ENCODE measurements around the gene LRRC28. TPM values are rescaled to one million over a fixed set of nuclear protein-coding genes. Genes with fewer than 3 reads are reported as not detected.

The LRRC28 gene
- total RNA-seq, 3 donors from 2014 or later (not counting 1 experiment from before 2014, with no cell fraction given): 18.2 to 20.9 (median 18.7) TPM

DNA sequence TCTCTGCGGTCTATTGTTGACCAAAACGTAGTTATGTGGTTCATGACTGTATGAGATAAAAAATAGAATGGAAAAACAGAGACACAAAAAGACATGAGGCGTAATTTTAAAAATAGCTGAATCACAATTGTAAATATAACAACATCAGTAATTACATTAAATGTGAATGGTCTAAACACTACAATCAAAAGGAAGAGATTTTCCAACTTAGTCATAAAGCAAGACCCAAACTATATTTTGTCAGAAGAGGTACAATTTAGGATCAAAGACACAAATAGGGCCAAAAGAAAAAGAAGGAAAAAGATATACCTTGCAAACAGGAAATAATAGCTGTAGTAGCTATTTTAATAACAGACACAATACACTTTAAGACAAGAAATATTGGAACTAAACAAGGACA, 61.5 kb downstream of the LRRC28 start:
- intact Hi-C loops (cut with micrococcal nuclease): no loop called here

GRCh38 chr15:99315636-99316035, 64.4 kb downstream of the LRRC28 start:
- no peaks in the 10 kb centered on the region for H3K4me1 ChIP-seq (ENCODE audit: control insufficient read depth, insufficient read depth, low read length)
- 100% methylated on average over 1 of the region's 2 CpGs for WGBS (ENCODE audit: insufficient coverage)
- intact Hi-C loops (cut with micrococcal nuclease): no loop called here
- DNase-seq (no peak), ATAC-seq (no peak)
- peaks cover 6 to 12% of the 10 kb centered on the region in 2 donors for H3K9me3 Mint-ChIP-seq
- no peaks in the 10 kb centered on the region for H3K27me3 ChIP-seq (ENCODE audit: control insufficient read depth, insufficient read depth, low read length)
- no peak overlapping the region for H3K4me3 ChIP-seq (ENCODE audit: low read length)
- no peak overlapping the region for H3K27ac Mint-ChIP-seq
- no peaks in the 10 kb centered on the region for H3K9me3 ChIP-seq (ENCODE audit: control insufficient read depth, insufficient read depth, low read length)
- peaks cover 13% of the 10 kb centered on the region for H3K36me3 Mint-ChIP-seq
- TF ChIP-seq CTCF (IDR thresholded peaks at IDR 0.05): no peak
- no peaks in the 10 kb centered on the region for H3K27me3 Mint-ChIP-seq (ENCODE audit: low read depth in 2 of 2)
- no peak overlapping the region for H3K4me3 Mint-ChIP-seq
- H3K36me3 ChIP-seq (ENCODE audit: control insufficient read depth, insufficient read depth, low read length): no peaks in the 10 kb centered on the region
- H3K27ac ChIP-seq (ENCODE audit: low read length): no peak overlapping the region
- peaks cover 0 to 5% of the 10 kb centered on the region in 2 donors for H3K4me1 Mint-ChIP-seq

More for the DNA sequence above, 61.5 kb downstream of the LRRC28 start:
- H3K27ac ChIP-seq (ENCODE audit: low read length): no peak overlapping the region
- Mint-ChIP-seq H3K4me3 (no peak overlapping the region), H3K36me3 (peaks cover 13% of the 10 kb centered on the region), H3K27ac (no peak overlapping the region), H3K4me1 (peaks cover 0 to 5% of the 10 kb centered on the region in 2 donors), H3K9me3 (peaks cover 6 to 12% of the 10 kb centered on the region in 2 donors), H3K27me3 (ENCODE audit: low read depth in 2 of 2) (no peaks in the 10 kb centered on the region)
- WGBS (ENCODE audit: insufficient coverage): 90% methylated on average over 2 of the region's 3 CpGs
- DNase-seq (no peak), ATAC-seq (no peak)
- no peak overlapping the region for H3K4me3 ChIP-seq (ENCODE audit: low read length)
- H3K9me3 ChIP-seq (ENCODE audit: control insufficient read depth, insufficient read depth, low read length): no peaks in the 10 kb centered on the region
- no peak for TF ChIP-seq CTCF (IDR thresholded peaks at IDR 0.05)
- no peaks in the 10 kb centered on the region for H3K27me3 ChIP-seq (ENCODE audit: control insufficient read depth, insufficient read depth, low read length)
- H3K36me3 ChIP-seq (ENCODE audit: control insufficient read depth, insufficient read depth, low read length): no peaks in the 10 kb centered on the region
- no peaks in the 10 kb centered on the region for H3K4me1 ChIP-seq (ENCODE audit: control insufficient read depth, insufficient read depth, low read length)

GRCh38 chr15:99320374-99321215, 69.3 kb downstream of the LRRC28 start:
- H3K4me3 Mint-ChIP-seq: no peak overlapping the region
- DNase-seq: no peak
- ATAC-seq: no peak
- H3K4me1 Mint-ChIP-seq: peaks cover 6 to 8% of the 10 kb centered on the region in 2 donors
- 33% methylated on average over 1 of the region's 1 CpG for WGBS (ENCODE audit: insufficient coverage)
- TF ChIP-seq CTCF (IDR thresholded peaks at IDR 0.05): no peak
- no peaks in the 10 kb centered on the region for H3K36me3 ChIP-seq (ENCODE audit: control insufficient read depth, insufficient read depth, low read length)
- H3K9me3 ChIP-seq (ENCODE audit: control insufficient read depth, insufficient read depth, low read length): no peaks in the 10 kb centered on the region
- H3K4me3 ChIP-seq (ENCODE audit: low read length): no peak overlapping the region
- intact Hi-C loops (cut with micrococcal nuclease): no loop called here
- no peaks in the 10 kb centered on the region for H3K9me3 Mint-ChIP-seq
- no peak overlapping the region for H3K27ac ChIP-seq (ENCODE audit: low read length)
- H3K27me3 Mint-ChIP-seq (ENCODE audit: low read depth in 2 of 2): no peaks in the 10 kb centered on the region
- H3K27me3 ChIP-seq (ENCODE audit: control insufficient read depth, insufficient read depth, low read length): no peaks in the 10 kb centered on the region
- no peaks in the 10 kb centered on the region for H3K36me3 Mint-ChIP-seq
- H3K27ac Mint-ChIP-seq: no peak overlapping the region
- no peaks in the 10 kb centered on the region for H3K4me1 ChIP-seq (ENCODE audit: control insufficient read depth, insufficient read depth, low read length)
